T-cell (primary cell): ENCODE data around the gene FARSA. TPM values are rescaled to one million over a fixed set of nuclear protein-coding genes. Genes with fewer than 3 reads are reported as not detected.

Experiments
- ATAC-seq, 4 experiments: fragments of 200-7000 bp in 3 of 4; fragments of 150-1000 bp in 1 of 4; cut with Tn5 transposase; replicated peaks in 1 of 4; 1 replicate in 3 of 4; 2 replicates in 1 of 4; pipeline ENCODE4 v1.10.0; 2021; ENCODE audit warnings: moderate library complexity in 3 of 4, mild to moderate bottlenecking in 2 of 4, moderate number of reproducible peaks in 1 of 4
- CTCF ChIA-PET, 2 donors: fragments of 300-600 bp; sonication (Branson Sonifier 250); formaldehyde crosslinking; loops; one replicate each; lab custom pipeline; 2022; ENCODE audit warnings: antibody characterized with exemption in 2 of 2; lab: Charles Lee
- POLR2A ChIA-PET, 2 donors: fragments of 300-600 bp; sonication (Branson Sonifier 250); formaldehyde crosslinking; loops; one replicate each; lab custom pipeline; 2022; ENCODE audit warnings: antibody characterized with exemption in 2 of 2; lab: Charles Lee
- DNase-seq, 35 experiments: peaks; one replicate each; pipeline versions ENCODE4 v3.0.0 to v3.0.0-alpha.2; 2013 to 2023
- H3K27ac ChIP-seq: one replicate; pipeline ENCODE4 v1.5.1; 2013; ENCODE audit warnings: low read length
- H3K27me3 ChIP-seq, 2 experiments: replicated peaks in 1 of 2; 1 replicate in 1 of 2; 2 replicates in 1 of 2; pipeline versions ENCODE4 v1.6.1 to v1.7.0; 2013; ENCODE audit warnings: low read length in 1 of 2, mixed read lengths in 1 of 2; ENCODE audit not compliant: control insufficient read depth in 2 of 2, insufficient read depth in 2 of 2; ENCODE audit errors: extremely low read depth in 1 of 2
- H3K36me3 ChIP-seq, 2 donors: 1 replicate in 1 of 2; 2 replicates in 1 of 2; pipeline versions ENCODE4 v1.6.1 to v1.7.0; 2013; ENCODE audit warnings: low read length in 1 of 2; ENCODE audit not compliant: control insufficient read depth in 2 of 2, insufficient read depth in 1 of 2; ENCODE audit errors: extremely low read depth in 1 of 2
- H3K4me1 ChIP-seq, 2 experiments: 1 replicate in 1 of 2; 2 replicates in 1 of 2; pipeline versions ENCODE4 v1.6.1 to v1.7.0; 2013; ENCODE audit warnings: low read length in 2 of 2, mixed read lengths in 1 of 2; ENCODE audit not compliant: insufficient read depth in 2 of 2, control insufficient read depth in 1 of 2; ENCODE audit errors: extremely low read depth in 1 of 2
- H3K4me3 ChIP-seq, 2 donors: 1 replicate in 1 of 2; 2 replicates in 1 of 2; pipeline versions ENCODE4 v1.5.1 to v1.7.0; 2013; ENCODE audit warnings: mild to moderate bottlenecking in 2 of 2, low read length in 1 of 2, moderate library complexity in 1 of 2; ENCODE audit not compliant: control insufficient read depth in 1 of 2; ENCODE audit errors: extremely low read depth in 1 of 2
- H3K9me3 ChIP-seq: 2 replicates; pipeline ENCODE4 v1.7.0; 2013
- H3K27ac Mint-ChIP-seq, 2 donors: one replicate each; pipeline ENCODE4 v1.8.0; 2020 to 2021; ENCODE audit warnings: mild to moderate bottlenecking in 2 of 2, mixed read lengths in 2 of 2
- H3K27me3 Mint-ChIP-seq, 2 donors: one replicate each; pipeline ENCODE4 v1.8.0; 2021 to 2022; ENCODE audit warnings: mixed read lengths in 2 of 2
- H3K36me3 Mint-ChIP-seq: one replicate; pipeline ENCODE4 v1.8.0; 2021; ENCODE audit warnings: mixed read lengths
- H3K4me1 Mint-ChIP-seq, 3 donors: one replicate each; pipeline ENCODE4 v1.8.0; 2020 to 2022; ENCODE audit warnings: mixed read lengths in 3 of 3, mild to moderate bottlenecking in 1 of 3
- H3K4me3 Mint-ChIP-seq, 3 donors: one replicate each; pipeline ENCODE4 v1.8.0; 2020 to 2022; ENCODE audit warnings: mild to moderate bottlenecking in 3 of 3, mixed read lengths in 3 of 3, moderate library complexity in 3 of 3
- H3K9me3 Mint-ChIP-seq, 3 donors: one replicate each; pipeline ENCODE4 v1.8.0; 2020 to 2022; ENCODE audit warnings: mixed read lengths in 3 of 3
- WGBS: methylation state at CpG from one replicate; pipeline ENCODE4 v1.1.5; 2013; ENCODE audit warnings: missing lambda C conversion rate; ENCODE audit not compliant: insufficient coverage; 5-methylcytosine and 5-hydroxymethylcytosine counted together
- total RNA-seq, 35 experiments: library from RNA in 6 of 35; stranded (reverse) in 6 of 35; fragments of 120-200 nt in 1 of 35; gene quantifications; one replicate each; pipeline versions ENCODE4 v1.2.1 to v1.2.4 and lab custom pipeline; 2013 to 2026

The FARSA gene
- total RNA-seq, 5 donors from 2014 or later (not counting 1 experiment from before 2014, with no cell fraction given) = 28.3 to 86.2 (median 73.4) TPM

DNA sequence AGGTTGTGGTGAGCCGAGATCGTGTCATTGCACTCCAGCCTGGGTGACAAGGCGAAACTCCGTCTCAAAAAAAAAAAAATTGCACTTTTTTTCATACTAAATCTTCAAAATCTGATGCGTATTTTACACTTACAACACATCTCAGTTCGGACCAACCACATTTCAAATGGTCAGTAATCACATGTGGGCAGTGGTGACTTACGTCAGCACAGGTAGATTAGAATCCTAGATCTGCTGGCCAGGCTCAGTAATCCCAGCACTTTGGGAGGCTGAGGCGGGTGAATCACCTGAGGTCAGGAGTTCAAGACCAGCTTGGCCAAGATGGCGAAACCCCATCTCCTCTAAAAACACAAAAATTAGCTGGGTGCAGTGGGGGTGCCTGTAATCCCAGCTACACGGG, 1.6 kb upstream of the FARSA start:
- H3K9me3 ChIP-seq = no peaks in the 10 kb centered on the region
- H3K27me3 ChIP-seq = no peaks in the 10 kb centered on the region
- H3K27ac ChIP-seq = no peak overlapping the region
- ChIA-PET CTCF (interaction anchor here in 1 of 2 donors (0.7 kb wide), 1 partner anchor 253 kb away, joined by 3 read pairs; the partner anchor contains the start of gene DHPS), POLR2A (no interaction called here)
- ATAC-seq = no peak
- peaks cover 52 to 55% (median 55%) of the 10 kb centered on the region in 3 donors for H3K4me1 Mint-ChIP-seq
- peaks cover 31 to 56% of the 10 kb centered on the region in 2 experiments for H3K4me1 ChIP-seq
- peaks cover 5 to 18% of the 10 kb centered on the region in 2 donors for H3K36me3 ChIP-seq
- H3K27me3 Mint-ChIP-seq = no peaks in the 10 kb centered on the region
- H3K27ac Mint-ChIP-seq = no peak overlapping the region
- DNase-seq = no peak
- H3K4me3 ChIP-seq = no peak overlapping the region
- WGBS = 98% methylated on average over 5 of the region's 10 CpGs
- H3K36me3 Mint-ChIP-seq = peaks cover 13% of the 10 kb centered on the region
- no peak overlapping the region for H3K4me3 Mint-ChIP-seq
- H3K9me3 Mint-ChIP-seq = no peaks in the 10 kb centered on the region

DNA sequence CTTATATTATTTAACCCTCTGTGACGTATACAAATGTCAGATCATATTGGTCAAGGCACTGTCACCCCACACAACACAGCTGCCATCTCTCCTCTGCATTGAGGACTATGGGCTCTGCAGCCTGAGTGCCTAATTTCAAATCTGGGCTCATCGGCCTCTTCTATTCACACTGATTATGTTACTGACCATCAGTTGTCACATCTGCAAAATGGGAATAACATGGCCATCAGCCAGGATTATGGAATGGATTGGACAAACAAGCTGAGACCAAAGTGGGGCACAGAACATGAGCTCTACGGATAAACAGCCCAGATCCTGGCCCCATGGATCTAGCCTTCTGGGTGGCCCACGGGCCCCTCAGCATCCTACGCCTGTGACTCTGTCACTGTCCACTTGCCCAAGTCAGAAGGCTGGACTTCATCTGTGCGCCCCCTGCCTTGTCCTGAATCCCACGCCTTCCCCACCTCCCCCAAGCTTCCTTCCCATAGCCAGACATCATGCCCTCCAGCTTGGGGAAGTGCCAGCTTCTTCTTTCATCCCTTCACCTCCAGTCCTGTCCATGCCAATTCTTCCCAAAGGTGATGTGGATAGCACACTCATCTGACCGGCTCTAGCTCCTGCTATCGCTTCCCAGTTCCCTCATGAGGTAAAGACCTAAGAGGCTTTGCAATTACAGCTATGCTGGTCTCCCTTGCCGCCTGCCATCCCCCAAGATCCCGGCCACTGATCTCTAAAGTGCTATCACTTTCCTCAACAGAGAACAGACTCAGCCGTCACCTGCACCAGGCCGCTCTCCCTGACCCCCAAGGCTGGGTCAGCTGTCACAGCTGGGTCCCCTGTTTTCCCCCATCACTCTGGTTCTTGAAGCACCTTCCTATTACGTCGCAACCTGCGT, 872 bp downstream of the FARSA start:
- POLR2A ChIA-PET = interaction anchor here in 1 of 2 donors (0.6 to 1.1 kb wide), 2 partner anchors 10 to 254 kb away, joined by 4 to 6 read pairs; no protein-coding TSS in a partner anchor
- CTCF ChIA-PET = interaction anchor here (1.0 to 1.6 kb wide), 4 partner anchors 28 to 47 kb away, joined by 4 to 6 read pairs (median 4); no protein-coding TSS in a partner anchor
- DNase-seq (no peak), ATAC-seq (peak in 1 of 4 experiments; percentile 4)
- Mint-ChIP-seq H3K4me1 (peaks cover 33 to 36% (median 33%) of the 10 kb centered on the region in 3 donors), H3K36me3 (peaks cover 15% of the 10 kb centered on the region), H3K9me3 (no peaks in the 10 kb centered on the region), H3K4me3 (peak overlapping the region; percentile 95 to 99 (median 98)), H3K27ac (peak overlapping the region; percentile 77 to 89), H3K27me3 (no peaks in the 10 kb centered on the region)
- peaks cover 6 to 31% of the 10 kb centered on the region in 2 donors for H3K36me3 ChIP-seq
- H3K9me3 ChIP-seq = no peaks in the 10 kb centered on the region
- peak overlapping the region; percentile 86 to 96 for H3K4me3 ChIP-seq
- no peaks in the 10 kb centered on the region for H3K27me3 ChIP-seq
- peaks cover 20 to 39% of the 10 kb centered on the region in 2 experiments for H3K4me1 ChIP-seq
- peak overlapping the region; percentile 52 for H3K27ac ChIP-seq
- 24% methylated on average over 14 of the region's 16 CpGs for WGBS

DNA sequence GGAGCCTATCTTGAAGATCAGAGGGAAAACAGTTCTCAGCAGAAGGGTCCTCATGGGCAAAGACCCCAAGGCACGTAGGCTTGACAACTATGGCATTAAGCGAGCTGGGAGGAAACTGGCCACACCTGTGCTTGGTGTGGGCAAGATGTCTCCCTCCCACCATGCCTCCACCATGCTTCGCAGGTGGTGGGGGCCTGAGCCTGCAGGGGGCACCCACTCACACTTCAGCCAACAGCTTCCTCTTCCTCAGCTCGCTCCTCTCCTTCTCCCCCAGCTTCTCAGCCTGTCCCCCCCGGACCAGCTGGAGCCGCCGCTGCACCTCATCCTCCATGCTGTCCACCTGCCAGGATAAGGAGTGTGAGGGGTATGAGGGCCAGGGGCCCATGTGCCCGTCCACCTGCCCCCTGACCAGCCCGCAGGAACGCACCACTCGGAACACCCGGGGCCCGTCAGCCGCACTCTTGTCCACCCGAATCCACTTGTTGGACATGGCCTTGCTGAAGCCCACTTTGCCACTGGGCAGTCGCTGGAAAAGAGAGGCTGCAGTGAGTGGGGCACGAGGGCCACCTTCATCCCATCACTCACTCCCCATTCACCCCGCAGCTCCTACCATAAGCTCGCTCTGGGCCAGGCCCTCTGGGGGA, 3.4 kb downstream of the FARSA start:
- Histone ChIP-seq H3K9me3 (no peaks in the 10 kb centered on the region), H3K4me1 (peaks cover 6 to 23% of the 10 kb centered on the region in 2 experiments), H3K4me3 (no peak overlapping the region), H3K27ac (no peak overlapping the region), H3K36me3 (peaks cover 9 to 49% of the 10 kb centered on the region in 2 donors), H3K27me3 (no peaks in the 10 kb centered on the region)
- peaks cover 25% of the 10 kb centered on the region for H3K36me3 Mint-ChIP-seq
- no peaks in the 10 kb centered on the region for H3K27me3 Mint-ChIP-seq
- H3K4me3 Mint-ChIP-seq = no peak overlapping the region
- no peaks in the 10 kb centered on the region for H3K9me3 Mint-ChIP-seq
- DNase-seq (no peak), ATAC-seq (no peak)
- POLR2A ChIA-PET = no interaction called here
- WGBS = 89% methylated on average over 14 of the region's 19 CpGs
- H3K4me1 Mint-ChIP-seq = peaks cover 19 to 26% (median 24%) of the 10 kb centered on the region in 3 donors
- H3K27ac Mint-ChIP-seq = no peak overlapping the region
- CTCF ChIA-PET = no interaction called here

DNA sequence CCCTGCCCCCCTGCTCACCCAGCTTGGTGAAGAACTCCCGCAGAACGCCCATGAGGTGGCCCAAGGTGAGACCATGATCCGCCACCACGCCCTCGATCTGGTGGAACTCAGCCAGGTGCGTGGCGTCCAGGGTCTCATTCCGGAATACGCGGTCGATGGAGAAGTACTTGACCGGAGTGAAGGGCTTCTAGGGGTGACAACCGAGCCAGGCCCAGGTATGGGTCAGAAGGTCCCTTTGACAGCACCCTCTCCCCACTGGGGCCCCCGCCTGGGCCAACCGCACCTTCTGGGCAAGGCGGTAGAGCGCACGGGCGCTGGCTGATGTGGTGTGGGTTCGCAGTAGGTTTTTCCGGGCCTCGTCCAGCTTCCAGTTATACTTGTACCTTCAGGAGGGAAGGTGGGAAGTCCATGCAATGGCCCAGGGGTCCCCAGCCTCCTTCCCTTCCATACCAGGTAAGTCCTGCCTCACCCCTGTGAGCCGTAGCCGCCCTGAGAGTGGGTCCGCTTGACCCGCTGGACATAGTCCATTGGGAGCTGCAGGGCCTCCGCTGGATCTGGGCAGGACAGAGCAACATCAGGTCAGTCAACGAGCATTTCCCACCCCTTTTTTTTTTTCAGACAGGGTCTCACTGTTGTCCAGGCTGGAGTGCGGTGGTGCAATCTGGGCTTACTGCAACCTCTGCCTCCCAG, 8.7 kb downstream of the FARSA start:
- no peak overlapping the region for H3K4me3 ChIP-seq
- H3K9me3 Mint-ChIP-seq = no peaks in the 10 kb centered on the region
- H3K9me3 ChIP-seq = no peaks in the 10 kb centered on the region
- ATAC-seq = no peak
- DNase-seq = no peak
- H3K4me1 Mint-ChIP-seq = peaks cover 1 to 6% (median 6%) of the 10 kb centered on the region in 3 donors
- H3K4me3 Mint-ChIP-seq = no peak overlapping the region
- peaks cover 11 to 65% of the 10 kb centered on the region in 2 donors for H3K36me3 ChIP-seq
- WGBS = 98% methylated on average over 16 of the region's 29 CpGs
- H3K27ac Mint-ChIP-seq = no peak overlapping the region
- no peaks in the 10 kb centered on the region for H3K27me3 ChIP-seq
- H3K36me3 Mint-ChIP-seq = peaks cover 52% of the 10 kb centered on the region
- POLR2A ChIA-PET = no interaction called here
- no peak overlapping the region for H3K27ac ChIP-seq
- no peaks in the 10 kb centered on the region for H3K4me1 ChIP-seq
- CTCF ChIA-PET = no interaction called here
- no peaks in the 10 kb centered on the region for H3K27me3 Mint-ChIP-seq

DNA sequence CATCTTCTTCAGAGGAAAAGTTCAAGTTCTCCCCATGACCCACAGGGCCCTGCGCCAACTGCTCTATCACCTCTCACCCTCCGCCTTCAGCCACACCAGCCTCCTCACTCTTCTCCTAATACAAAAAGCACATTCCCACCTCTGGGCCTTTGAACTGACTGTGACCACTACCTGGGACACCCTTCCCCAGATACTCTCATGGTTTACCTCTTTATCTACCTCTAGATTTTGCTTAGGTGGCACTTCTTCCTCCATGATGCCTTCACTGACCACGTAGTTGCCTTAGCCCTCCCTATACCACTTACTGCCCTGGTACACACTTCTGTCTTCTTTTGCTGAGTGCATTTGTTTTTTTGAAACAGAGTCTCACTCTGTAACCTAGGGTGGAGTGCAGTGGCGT, 10.6 kb downstream of the FARSA start:
- Mint-ChIP-seq H3K36me3 (peaks cover 38% of the 10 kb centered on the region), H3K9me3 (no peaks in the 10 kb centered on the region), H3K4me3 (no peak overlapping the region), H3K4me1 (peaks cover 7 to 17% (median 14%) of the 10 kb centered on the region in 3 donors), H3K27ac (no peak overlapping the region), H3K27me3 (no peaks in the 10 kb centered on the region)
- Histone ChIP-seq H3K4me3 (no peak overlapping the region), H3K9me3 (no peaks in the 10 kb centered on the region), H3K27me3 (peaks cover 0 to 3% of the 10 kb centered on the region in 2 experiments), H3K36me3 (peaks cover 11 to 48% of the 10 kb centered on the region in 2 donors), H3K4me1 (peaks cover 0 to 16% of the 10 kb centered on the region in 2 experiments), H3K27ac (no peak overlapping the region)
- DNase-seq (no peak), ATAC-seq (no peak)
- ChIA-PET POLR2A (no interaction called here), CTCF (no interaction called here)
- 97% methylated on average over 3 of the region's 4 CpGs for WGBS

DNA sequence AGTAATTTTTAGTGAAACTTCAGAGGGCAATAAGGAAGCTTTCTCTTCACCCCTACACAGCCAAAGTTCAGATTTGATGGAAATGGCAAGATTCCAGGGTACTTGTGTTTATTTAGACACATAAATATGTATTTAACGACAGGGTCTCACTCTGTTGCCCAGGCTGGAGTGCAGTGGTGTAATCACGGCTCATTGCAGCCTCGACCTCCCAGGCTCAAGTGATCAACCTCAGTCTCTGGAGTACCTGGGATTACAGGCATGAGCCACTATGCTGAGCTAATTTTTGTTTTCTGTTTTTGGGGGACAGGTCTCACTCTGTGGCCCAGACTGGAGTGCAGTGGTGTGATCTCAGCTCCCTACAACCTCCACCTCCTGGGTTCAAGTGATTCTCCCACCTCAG, 12.5 kb downstream of the FARSA start:
- no peaks in the 10 kb centered on the region for H3K9me3 ChIP-seq
- Mint-ChIP-seq H3K36me3 (peaks cover 29% of the 10 kb centered on the region), H3K27ac (peak overlapping the region in 1 of 2 donors; percentile 31), H3K4me1 (peaks cover 12 to 22% (median 19%) of the 10 kb centered on the region in 3 donors), H3K4me3 (no peak overlapping the region), H3K27me3 (no peaks in the 10 kb centered on the region), H3K9me3 (no peaks in the 10 kb centered on the region)
- CTCF ChIA-PET = interaction anchor here (0.6 to 0.7 kb wide), 2 partner anchors 47 to 48 kb away, joined by 3 read pairs; no protein-coding TSS in a partner anchor
- H3K4me1 ChIP-seq = peaks cover 0 to 16% of the 10 kb centered on the region in 2 experiments
- peaks cover 8 to 34% of the 10 kb centered on the region in 2 donors for H3K36me3 ChIP-seq
- DNase-seq (no peak), ATAC-seq (no peak)
- POLR2A ChIA-PET = no interaction called here
- peaks cover 0 to 4% of the 10 kb centered on the region in 2 experiments for H3K27me3 ChIP-seq
- H3K27ac ChIP-seq = no peak overlapping the region
- 100% methylated on average over 2 of the region's 3 CpGs for WGBS
- no peak overlapping the region for H3K4me3 ChIP-seq
